ENCODE measurements around the gene SMIM24. TPM values are rescaled to one million over a fixed set of nuclear protein-coding genes. Genes with fewer than 3 reads are reported as not detected.
"Not testable (repeated sequence)": the region's sequence is repeated elsewhere in the genome, so short reads cannot be mapped to it uniquely, and the experiment has no call there.

SMIM24 gene
- total RNA-seq, 1 donor from 2014 or later, result not detected

GRCh38 chr19:3455960-3456601, 24.2 kb downstream of the SMIM24 start:
- Histone ChIP-seq H3K9me3 (no peaks in the 10 kb centered on the region), H3K27ac (peak overlapping the region; percentile 98 to 99), H3K4me3 (no peak overlapping the region), H3K4me1 (peaks cover 32 to 54% of the 10 kb centered on the region in 2 donors), H3K27me3 (no peaks in the 10 kb centered on the region), H3K36me3 (peaks cover 47 to 51% of the 10 kb centered on the region in 2 donors)
- TF ChIP-seq CTCF (IDR thresholded peaks at IDR 0.05), result no peak
- intact Hi-C loops (cut with DNase I), result loop anchor here (5.0 to 10.0 kb wide), 2 partner anchors 151 to 1291 kb away; partner anchors contain the start of genes DOT1L and TBXA2R
- no peak for DNase-seq (ENCODE audit: low spot score in 2 of 2)

DNA sequence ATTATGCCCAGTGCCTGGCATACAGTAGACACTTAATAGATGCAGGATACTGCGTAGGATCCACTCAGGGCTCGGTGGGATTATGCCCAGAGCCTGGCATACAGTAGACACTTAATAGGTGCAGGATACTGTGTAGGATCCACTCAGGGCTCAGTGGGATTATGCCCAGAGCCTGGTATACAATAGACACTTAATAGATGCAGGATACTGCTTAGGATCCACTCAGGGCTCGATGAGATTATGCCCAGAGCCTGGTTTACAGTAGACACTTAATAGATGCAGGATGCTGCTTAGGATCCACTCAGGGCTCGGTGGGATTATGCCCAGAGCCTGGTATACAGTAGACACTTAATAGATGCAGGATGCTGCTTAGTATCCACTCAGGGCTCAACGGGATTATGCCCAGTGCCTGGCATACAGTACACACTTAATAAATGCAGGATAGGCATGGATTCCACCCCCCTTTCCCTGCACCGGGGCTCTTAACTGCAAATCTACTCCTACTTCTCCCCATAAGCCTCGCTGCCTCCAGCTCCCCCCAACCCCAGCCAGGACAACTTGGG, 24.9 kb downstream of the SMIM24 start:
- H3K9me3 ChIP-seq, result no peaks in the 10 kb centered on the region
- TF ChIP-seq CTCF (IDR thresholded peaks at IDR 0.05), result no peak
- H3K4me3 ChIP-seq, result no peak overlapping the region
- H3K27ac ChIP-seq, result peak overlapping the region; percentile 96 to 99
- peaks cover 32 to 53% of the 10 kb centered on the region in 2 donors for H3K4me1 ChIP-seq
- intact Hi-C loops (cut with DNase I), result loop anchor here (5.0 to 10.0 kb wide), 2 partner anchors 152 to 1291 kb away; partner anchors contain the start of genes DOT1L and TBXA2R
- H3K27me3 ChIP-seq, result no peaks in the 10 kb centered on the region
- peaks cover 48 to 54% of the 10 kb centered on the region in 2 donors for H3K36me3 ChIP-seq
- DNase-seq (ENCODE audit: low spot score in 2 of 2), result no peak

GRCh38 chr19:3454656-3455392, 25.5 kb downstream of the SMIM24 start:
- Histone ChIP-seq H3K4me3 (no peak overlapping the region), H3K27me3 (no peaks in the 10 kb centered on the region), H3K4me1 (peaks cover 25 to 50% of the 10 kb centered on the region in 2 donors), H3K36me3 (peaks cover 53 to 59% of the 10 kb centered on the region in 2 donors), H3K27ac (peak overlapping the region; percentile 96 to 99), H3K9me3 (no peaks in the 10 kb centered on the region)
- no peak for TF ChIP-seq CTCF (IDR thresholded peaks at IDR 0.05)
- DNase-seq (ENCODE audit: low spot score in 2 of 2), result no peak
- intact Hi-C loops (cut with DNase I), result loop anchor here (5.0 to 10.0 kb wide), 3 partner anchors 88 to 1290 kb away; partner anchors contain the start of genes DOT1L, NFIC and TBXA2R

GRCh38 chr19:3453840-3454239, 26.5 kb downstream of the SMIM24 start:
- H3K4me1 ChIP-seq, result peaks cover 17 to 42% of the 10 kb centered on the region in 2 donors
- TF ChIP-seq CTCF (IDR thresholded peaks at IDR 0.05), result no peak
- peak overlapping the region; percentile 96 to 99 for H3K27ac ChIP-seq
- DNase-seq (ENCODE audit: low spot score in 2 of 2), result no peak
- H3K36me3 ChIP-seq, result peaks cover 63 to 69% of the 10 kb centered on the region in 2 donors
- no peaks in the 10 kb centered on the region for H3K9me3 ChIP-seq
- intact Hi-C loops (cut with DNase I), result loop anchor here (5.0 to 10.0 kb wide), 2 partner anchors 87 to 1289 kb away; partner anchors contain the start of genes DOT1L and NFIC
- no peak overlapping the region for H3K4me3 ChIP-seq
- H3K27me3 ChIP-seq, result no peaks in the 10 kb centered on the region

GRCh38 chr19:3452942-3453214, 27.4 kb downstream of the SMIM24 start:
- not testable (repeated sequence) for DNase-seq (ENCODE audit: low spot score in 2 of 2); H3K27me3 ChIP-seq; H3K9me3 ChIP-seq; H3K4me3 ChIP-seq
- intact Hi-C loops (cut with DNase I), result loop anchor here (5.0 to 10.0 kb wide), 2 partner anchors 86 to 1288 kb away; partner anchors contain the start of genes DOT1L and NFIC
- Histone ChIP-seq H3K36me3 (peaks cover 70 to 77% of the 10 kb centered on the region in 2 donors), H3K4me1 (peaks cover 8 to 32% of the 10 kb centered on the region in 2 donors), H3K27ac (peak overlapping the region; percentile 96 to 99)
